Uterus (tissue), 2 donors: ENCODE data around the gene SEPHS2.

ENCODE experiments used
- CTCF ChIP-seq, 4 experiments: fragments of 200-600 bp in 2 of 4; fragments of 450-650 bp in 2 of 4; sonication (generic) in 2 of 4; IDR thresholded peaks; one replicate each; pipeline ENCODE4 v1.5.1; 2016 to 2019; ENCODE audit warnings: antibody characterized with exemption in 4 of 4, mild to moderate bottlenecking in 2 of 4, moderate library complexity in 1 of 4
- POLR2A ChIP-seq, 2 donors: fragments of 450-650 bp; IDR thresholded peaks; one replicate each; pipeline ENCODE4 v1.6.1; 2016; ENCODE audit warnings: antibody characterized with exemption in 2 of 2, mild to moderate bottlenecking in 1 of 2, moderate library complexity in 1 of 2

GRCh38 chr16:30414159-30414558, 31.5 kb downstream of the SEPHS2 start:
- TF ChIP-seq CTCF (IDR thresholded peaks at IDR 0.05) (no peak), POLR2A (IDR thresholded peaks at IDR 0.05) (no peak)
